Skeletal muscle tissue (tissue), 4 donors: ENCODE data around the gene TRIM2. TPM values are rescaled to one million over a fixed set of nuclear protein-coding genes. Genes with fewer than 3 reads are reported as not detected.
A peak's percentile ranks its signal among the peaks of the same experiment; 100 is the strongest.

ENCODE experiments used
- H3K27ac ChIP-seq: one replicate; pipeline ENCODE4 v1.7.0; 2013; ENCODE audit warnings: mild to moderate bottlenecking, low read depth, low read length, inconsistent platforms
- H3K27me3 ChIP-seq, 3 donors: one replicate each; pipeline ENCODE4 v1.7.0; 2013; ENCODE audit warnings: low read length in 3 of 3; ENCODE audit not compliant: control insufficient read depth in 3 of 3, insufficient read depth in 3 of 3
- H3K36me3 ChIP-seq, 3 donors: one replicate each; pipeline ENCODE4 v1.7.0; 2013; ENCODE audit warnings: low read length in 3 of 3; ENCODE audit not compliant: control insufficient read depth in 3 of 3, insufficient read depth in 3 of 3
- H3K4me1 ChIP-seq, 3 donors: one replicate each; pipeline ENCODE4 v1.7.0; 2013; ENCODE audit warnings: low read length in 3 of 3, mild to moderate bottlenecking in 3 of 3; ENCODE audit not compliant: control insufficient read depth in 3 of 3, insufficient read depth in 3 of 3
- H3K4me3 ChIP-seq, 3 donors: one replicate each; pipeline ENCODE4 v1.7.0; 2013; ENCODE audit warnings: low read length in 3 of 3
- H3K9ac ChIP-seq, 3 donors: one replicate each; pipeline ENCODE4 v1.7.0; 2013; ENCODE audit warnings: low read length in 3 of 3, mild to moderate bottlenecking in 3 of 3, moderate library complexity in 2 of 3, low read depth in 1 of 3
- H3K9me3 ChIP-seq, 3 donors: one replicate each; pipeline ENCODE4 v1.7.0; 2013; ENCODE audit warnings: low read length in 3 of 3; ENCODE audit not compliant: control insufficient read depth in 3 of 3
- total RNA-seq: library from RNA; depleted of rRNA; stranded (reverse); fragments of >200 nt; gene quantifications from one replicate; pipeline ENCODE4 v1.2.3, GENCODE V29; 2014
- donor health status: Osteomylitis.

TRIM2 gene
- total RNA-seq, 1 donor from 2014 or later = 21.4 TPM

- H3K4me1 ChIP-seq = no peaks in the 10 kb centered on the region
- no peaks in the 10 kb centered on the region for H3K9me3 ChIP-seq
- H3K27me3 ChIP-seq = no peaks in the 10 kb centered on the region
- H3K4me3 ChIP-seq = no peak overlapping the region
- no peak overlapping the region for H3K9ac ChIP-seq
- H3K36me3 ChIP-seq = peaks cover 0 to 5% (median 2%) of the 10 kb centered on the region in 3 donors
- no peak overlapping the region for H3K27ac ChIP-seq
Observed at GRCh38 chr4:153269218-153269990, 65.2 kb downstream of the TRIM2 start.

DNA sequence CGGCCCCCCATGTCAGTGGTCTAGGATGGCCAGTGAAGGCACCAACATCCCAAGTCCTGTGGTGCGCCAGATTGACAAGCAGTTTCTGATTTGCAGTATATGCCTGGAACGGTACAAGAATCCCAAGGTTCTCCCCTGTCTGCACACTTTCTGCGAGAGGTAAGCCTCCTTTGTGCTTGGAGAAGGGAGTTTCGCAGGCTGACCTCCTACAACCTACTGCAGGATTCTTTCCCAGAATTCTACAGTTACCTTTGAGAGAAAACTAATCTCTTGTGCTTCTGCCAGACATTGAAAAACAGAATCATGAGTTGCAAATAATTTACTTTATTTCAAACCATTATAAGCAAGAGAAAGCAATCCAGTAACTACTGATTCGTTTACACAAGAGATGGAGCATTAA lies 66.1 kb downstream of the TRIM2 start:
- no peaks in the 10 kb centered on the region for H3K4me1 ChIP-seq
- H3K9ac ChIP-seq = no peak overlapping the region
- H3K27ac ChIP-seq = no peak overlapping the region
- peaks cover 0 to 5% (median 2%) of the 10 kb centered on the region in 3 donors for H3K36me3 ChIP-seq
- H3K4me3 ChIP-seq = no peak overlapping the region
- H3K27me3 ChIP-seq = no peaks in the 10 kb centered on the region
- H3K9me3 ChIP-seq = no peaks in the 10 kb centered on the region

DNA sequence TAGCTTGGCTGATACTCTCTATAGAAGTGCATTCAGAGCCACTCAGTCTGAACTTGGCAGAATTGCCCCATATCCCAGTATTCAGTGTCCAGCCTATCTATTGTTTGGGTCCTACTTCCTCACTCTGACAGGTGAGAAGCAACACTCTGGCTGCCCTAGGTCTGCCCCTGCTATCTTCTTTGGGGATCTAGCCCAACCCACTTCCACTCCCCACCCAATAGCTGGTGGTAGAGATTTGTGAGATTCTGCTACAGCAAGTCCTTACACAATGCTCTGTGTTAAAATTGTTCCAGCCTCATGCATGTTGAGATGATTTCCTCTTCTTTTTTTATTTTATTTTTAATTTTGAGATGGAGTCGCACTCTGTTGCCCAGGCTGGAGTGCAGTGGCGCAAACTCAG lies 67.6 kb downstream of the TRIM2 start:
- peaks cover 2 to 5% (median 4%) of the 10 kb centered on the region in 3 donors for H3K36me3 ChIP-seq
- no peak overlapping the region for H3K4me3 ChIP-seq
- H3K9ac ChIP-seq = no peak overlapping the region
- H3K4me1 ChIP-seq = no peaks in the 10 kb centered on the region
- H3K27ac ChIP-seq = no peak overlapping the region
- H3K27me3 ChIP-seq = no peaks in the 10 kb centered on the region
- no peaks in the 10 kb centered on the region for H3K9me3 ChIP-seq

DNA sequence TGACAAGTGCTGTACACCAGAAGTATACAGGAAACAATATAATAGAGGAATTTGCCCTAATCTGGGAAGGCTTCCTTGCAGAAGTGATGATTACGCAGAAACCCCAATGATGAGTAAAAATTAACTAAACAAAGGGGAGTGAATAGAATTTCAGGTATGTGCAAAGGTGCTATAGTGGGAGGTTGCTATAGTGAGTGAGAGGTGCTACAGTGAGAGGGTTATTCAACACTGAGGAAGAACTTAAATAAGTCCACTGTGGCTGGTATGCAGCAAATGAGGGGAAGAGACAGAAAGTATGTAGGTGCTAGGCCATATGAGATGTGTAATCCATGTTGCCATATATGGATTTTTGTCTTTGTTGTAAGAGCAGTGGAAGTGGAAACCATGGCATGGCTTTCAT lies 69.5 kb downstream of the TRIM2 start:
- H3K27me3 ChIP-seq = no peaks in the 10 kb centered on the region
- no peaks in the 10 kb centered on the region for H3K9me3 ChIP-seq
- no peak overlapping the region for H3K4me3 ChIP-seq

DNA sequence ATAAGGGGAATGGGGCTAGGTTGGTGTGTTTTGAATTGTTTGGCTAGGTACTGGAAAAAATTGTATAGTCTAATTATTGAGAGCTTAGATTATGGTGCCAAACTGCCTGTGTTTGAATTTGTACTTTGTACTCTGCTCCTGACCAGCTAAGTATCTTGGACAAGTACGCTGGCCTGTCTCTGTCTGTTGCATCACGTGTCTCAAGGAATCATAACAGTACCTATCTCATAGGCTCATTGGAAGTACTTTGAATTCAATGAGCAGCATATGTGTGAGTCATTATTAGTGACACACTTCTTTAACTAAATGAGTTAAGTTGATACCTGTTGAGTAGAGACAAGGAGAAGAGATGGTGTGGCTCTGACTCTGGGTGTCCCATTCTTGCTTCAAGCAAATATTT lies 70.7 kb downstream of the TRIM2 start:
- no peaks in the 10 kb centered on the region for H3K27me3 ChIP-seq
- H3K36me3 ChIP-seq = peaks cover 2 to 7% (median 4%) of the 10 kb centered on the region in 3 donors
- no peaks in the 10 kb centered on the region for H3K9me3 ChIP-seq
- H3K4me1 ChIP-seq = no peaks in the 10 kb centered on the region
- H3K27ac ChIP-seq = no peak overlapping the region
- H3K9ac ChIP-seq = no peak overlapping the region
- no peak overlapping the region for H3K4me3 ChIP-seq

More for the DNA sequence above, 69.5 kb downstream of the TRIM2 start:
- H3K4me1 ChIP-seq = no peaks in the 10 kb centered on the region
- no peak overlapping the region for H3K27ac ChIP-seq
- H3K36me3 ChIP-seq = peaks cover 2 to 7% (median 4%) of the 10 kb centered on the region in 3 donors
- no peak overlapping the region for H3K9ac ChIP-seq

DNA sequence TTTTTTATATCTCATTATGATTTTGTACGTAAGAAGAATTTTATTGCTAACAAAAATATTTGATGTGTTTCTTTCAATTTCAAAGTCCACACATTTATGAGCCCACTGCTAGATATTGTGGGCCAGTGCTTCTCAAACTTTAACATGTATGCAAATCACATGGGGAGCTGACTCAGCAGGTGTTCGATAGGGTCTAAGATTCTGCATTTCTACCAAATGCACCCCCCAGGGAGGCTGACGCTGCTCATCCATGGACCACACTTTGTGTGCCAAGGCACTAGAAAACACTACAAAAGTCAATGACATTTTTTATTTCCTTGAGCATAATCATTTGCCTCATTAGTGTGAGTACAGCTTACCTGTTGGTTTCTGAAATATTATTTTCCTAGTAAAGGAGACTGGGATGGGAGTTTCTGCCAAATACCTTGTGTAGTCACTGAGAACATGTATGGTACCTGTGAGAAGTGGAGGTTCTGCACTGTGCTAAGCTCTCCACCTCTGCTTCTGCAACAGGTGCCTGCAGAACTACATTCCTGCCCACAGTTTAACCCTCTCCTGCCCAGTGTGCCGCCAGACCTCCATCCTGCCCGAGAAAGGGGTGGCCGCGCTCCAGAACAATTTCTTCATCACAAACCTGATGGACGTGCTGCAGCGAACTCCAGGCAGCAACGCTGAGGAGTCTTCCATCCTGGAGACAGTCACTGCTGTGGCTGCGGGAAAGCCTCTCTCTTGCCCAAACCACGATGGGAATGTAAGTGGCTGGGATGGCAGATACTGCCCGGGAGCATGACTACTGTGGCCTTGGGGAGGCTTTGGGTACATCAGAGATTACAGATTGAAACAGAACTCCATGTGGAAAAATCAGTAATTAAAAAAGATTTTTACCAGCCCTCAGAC lies 71.4 kb downstream of the TRIM2 start:
- Histone ChIP-seq H3K27ac (no peak overlapping the region), H3K4me1 (no peaks in the 10 kb centered on the region), H3K9ac (no peak overlapping the region), H3K27me3 (no peaks in the 10 kb centered on the region), H3K36me3 (peaks cover 2 to 4% (median 2%) of the 10 kb centered on the region in 3 donors), H3K4me3 (no peak overlapping the region), H3K9me3 (no peaks in the 10 kb centered on the region)

GRCh38 chr4:153276971-153277370 lies 72.7 kb downstream of the TRIM2 start:
- Histone ChIP-seq H3K9ac (peak overlapping the region in 1 of 3 donors; percentile 0), H3K9me3 (no peaks in the 10 kb centered on the region), H3K27ac (no peak overlapping the region), H3K4me1 (no peaks in the 10 kb centered on the region), H3K27me3 (no peaks in the 10 kb centered on the region), H3K36me3 (peaks cover 2 to 7% (median 6%) of the 10 kb centered on the region in 3 donors), H3K4me3 (no peak overlapping the region)

DNA sequence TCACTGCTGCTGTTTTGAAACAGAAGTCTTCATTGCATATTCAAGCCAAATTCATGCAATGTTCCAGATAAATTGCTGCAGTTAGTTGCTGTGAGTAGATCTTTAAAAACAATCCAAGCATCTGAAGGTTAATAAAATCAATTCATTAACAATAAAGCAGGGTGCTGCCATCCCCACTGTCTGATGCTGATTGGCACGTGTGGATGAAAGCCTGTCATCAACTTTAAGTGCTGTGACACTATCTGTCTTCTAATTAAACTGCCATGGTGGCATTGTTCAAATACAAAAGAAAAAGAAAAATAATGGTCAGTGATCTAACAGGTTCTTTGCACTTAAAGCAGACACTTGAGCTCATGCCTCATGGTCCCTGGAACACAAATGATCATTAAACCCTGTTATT lies 77.2 kb downstream of the TRIM2 start:
- H3K36me3 ChIP-seq = peaks cover 2 to 6% (median 5%) of the 10 kb centered on the region in 3 donors
- H3K9me3 ChIP-seq = no peaks in the 10 kb centered on the region

GRCh38 chr4:153282023-153282422 lies 77.8 kb downstream of the TRIM2 start:
- Histone ChIP-seq H3K36me3 (peaks cover 2 to 6% (median 5%) of the 10 kb centered on the region in 3 donors), H3K4me3 (no peak overlapping the region), H3K9ac (no peak overlapping the region), H3K27me3 (no peaks in the 10 kb centered on the region), H3K4me1 (no peaks in the 10 kb centered on the region), H3K27ac (no peak overlapping the region), H3K9me3 (no peaks in the 10 kb centered on the region)

More for the DNA sequence above, 77.2 kb downstream of the TRIM2 start:
- H3K27ac ChIP-seq = no peak overlapping the region
- no peak overlapping the region for H3K4me3 ChIP-seq
- no peak overlapping the region for H3K9ac ChIP-seq
- H3K4me1 ChIP-seq = no peaks in the 10 kb centered on the region
- no peaks in the 10 kb centered on the region for H3K27me3 ChIP-seq

DNA sequence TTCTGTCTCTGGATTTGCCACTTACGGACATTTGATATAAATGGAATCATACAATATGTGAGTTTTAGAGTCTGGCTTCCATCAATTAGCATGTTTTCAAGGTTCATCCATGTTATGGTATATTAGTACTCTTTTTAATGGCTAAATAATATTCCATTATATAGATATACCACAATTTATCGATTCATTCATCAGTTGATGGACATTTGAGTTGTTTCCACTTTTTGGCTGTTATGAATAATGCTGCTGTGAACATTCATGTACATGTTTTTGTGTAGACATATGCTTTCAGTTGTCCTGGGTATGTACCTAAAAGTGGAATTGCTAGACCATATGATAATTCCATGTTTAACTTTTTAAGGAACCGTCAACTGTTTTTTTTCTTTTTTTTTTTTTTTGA lies 79.0 kb downstream of the TRIM2 start:
- Histone ChIP-seq H3K9me3 (no peaks in the 10 kb centered on the region), H3K36me3 (peaks cover 2 to 5% (median 4%) of the 10 kb centered on the region in 3 donors), H3K27me3 (no peaks in the 10 kb centered on the region), H3K4me3 (no peak overlapping the region), H3K9ac (no peak overlapping the region), H3K27ac (no peak overlapping the region), H3K4me1 (no peaks in the 10 kb centered on the region)
